Stimulated activated CD8-positive, alpha-beta memory T cell treated with anti-CD3 and anti-CD28 coated beads, Interleukin-2, amount 100 ng/mL, for 1 hour (primary cell): Measurements from ENCODE around the gene GORASP2.
"Not testable (repeated sequence)": the region's sequence is repeated elsewhere in the genome, so short reads cannot be mapped to it uniquely, and the experiment has no call there.

Source experiments
- DNase-seq, 2 donors: peaks; one replicate each; pipeline ENCODE4 v3.0.0-alpha.2; 2020; ENCODE audit warnings: low read depth in 2 of 2

GORASP2 gene

GRCh38 chr2:170928824-170929685 is at the start of gene GORASP2:
Gene GORASP2 (plus strand): TSS chr2:170929253. CDS start chr2:170929341, 88 bp downstream.
- DNase-seq: peak; percentile 91 to 95

GRCh38 chr2:170881840-170882239 is 47.2 kb upstream of the GORASP2 start:
- no peak for DNase-seq

GRCh38 chr2:170882758-170883157 is 46.3 kb upstream of the GORASP2 start:
- no peak for DNase-seq

- DNase-seq: no peak
These were observed 45.4 kb upstream of the GORASP2 start for GRCh38 chr2:170883683-170884082.

- DNase-seq: no peak
These were observed 43.8 kb upstream of the GORASP2 start for GRCh38 chr2:170885130-170885791.

GRCh38 chr2:170886386-170886785 is 42.7 kb upstream of the GORASP2 start:
- DNase-seq: no peak

GRCh38 chr2:170887496-170887895 is 41.6 kb upstream of the GORASP2 start:
- no peak for DNase-seq

- no peak for DNase-seq
These were observed 41.2 kb upstream of the GORASP2 start for GRCh38 chr2:170887896-170888295.

- DNase-seq: no peak
These were observed 37.2 kb upstream of the GORASP2 start for GRCh38 chr2:170891893-170892292.

- DNase-seq: no peak
These were observed 36.6 kb upstream of the GORASP2 start for GRCh38 chr2:170892391-170892951.

GRCh38 chr2:170895023-170895757 is 33.9 kb upstream of the GORASP2 start:
- no peak for DNase-seq

GRCh38 chr2:170896622-170897021 is 32.4 kb upstream of the GORASP2 start:
- no peak for DNase-seq

- DNase-seq: no peak
These were observed 31.9 kb upstream of the GORASP2 start for GRCh38 chr2:170897108-170897507.

- DNase-seq: no peak
These were observed 23.2 kb upstream of the GORASP2 start for GRCh38 chr2:170905864-170906263.

- no peak for DNase-seq
These were observed 17.7 kb upstream of the GORASP2 start for GRCh38 chr2:170911314-170911889.

GRCh38 chr2:170914994-170915666 is 13.9 kb upstream of the GORASP2 start:
- DNase-seq: not testable (repeated sequence)

- DNase-seq: no peak
These were observed 11.7 kb upstream of the GORASP2 start for GRCh38 chr2:170917219-170917913.

- DNase-seq: no peak
These were observed 11.1 kb upstream of the GORASP2 start for GRCh38 chr2:170917957-170918356.

GRCh38 chr2:170921873-170922272 is 7.2 kb upstream of the GORASP2 start:
- not testable (repeated sequence) for DNase-seq
